Measurements from ENCODE around the gene GLIPR1.

DNA sequence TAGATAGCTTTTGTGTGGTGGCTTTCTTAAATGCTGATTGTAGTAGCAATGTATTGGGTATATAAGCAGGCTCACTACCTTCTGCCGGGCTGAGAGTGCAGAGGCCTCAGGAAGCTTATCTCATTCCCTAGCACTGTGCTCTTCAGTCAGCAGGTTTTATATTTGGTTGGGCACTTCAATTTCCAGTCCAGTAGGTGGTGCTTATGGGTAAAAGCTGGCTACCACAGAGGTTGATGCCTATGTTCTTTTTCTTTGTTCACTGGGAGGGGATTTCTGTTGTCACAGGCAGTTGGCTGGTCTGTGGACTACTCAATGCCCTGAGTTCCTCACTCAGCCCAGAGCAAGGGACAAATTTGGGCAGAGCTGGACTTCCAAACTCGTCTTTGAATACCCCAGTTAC lies 43.0 kb upstream of the GLIPR1 start:
- TF ChIP-seq TAF1 (IDR thresholded peaks at IDR 0.05; ENCODE audit: borderline replicate concordance, low read depth, low read length) (no peak), POLR2A (IDR thresholded peaks at IDR 0.05; ENCODE audit: low read depth, low read length) (no peak), POLR2AphosphoS5 (IDR thresholded peaks at IDR 0.05; ENCODE audit: low read depth, low read length) (no peak)
